Raji (cell line): ENCODE data around the gene SH3GL1.
A peak's percentile ranks its signal among the peaks of the same experiment; 100 is the strongest.

Source experiments
- POLR2A ChIP-seq: IDR thresholded peaks from 2 replicates; pipeline ENCODE4 v1.6.1; 2011; ENCODE audit warnings: low read depth, low read length, control low read depth; ENCODE audit not compliant: insufficient read depth

The SH3GL1 gene

DNA sequence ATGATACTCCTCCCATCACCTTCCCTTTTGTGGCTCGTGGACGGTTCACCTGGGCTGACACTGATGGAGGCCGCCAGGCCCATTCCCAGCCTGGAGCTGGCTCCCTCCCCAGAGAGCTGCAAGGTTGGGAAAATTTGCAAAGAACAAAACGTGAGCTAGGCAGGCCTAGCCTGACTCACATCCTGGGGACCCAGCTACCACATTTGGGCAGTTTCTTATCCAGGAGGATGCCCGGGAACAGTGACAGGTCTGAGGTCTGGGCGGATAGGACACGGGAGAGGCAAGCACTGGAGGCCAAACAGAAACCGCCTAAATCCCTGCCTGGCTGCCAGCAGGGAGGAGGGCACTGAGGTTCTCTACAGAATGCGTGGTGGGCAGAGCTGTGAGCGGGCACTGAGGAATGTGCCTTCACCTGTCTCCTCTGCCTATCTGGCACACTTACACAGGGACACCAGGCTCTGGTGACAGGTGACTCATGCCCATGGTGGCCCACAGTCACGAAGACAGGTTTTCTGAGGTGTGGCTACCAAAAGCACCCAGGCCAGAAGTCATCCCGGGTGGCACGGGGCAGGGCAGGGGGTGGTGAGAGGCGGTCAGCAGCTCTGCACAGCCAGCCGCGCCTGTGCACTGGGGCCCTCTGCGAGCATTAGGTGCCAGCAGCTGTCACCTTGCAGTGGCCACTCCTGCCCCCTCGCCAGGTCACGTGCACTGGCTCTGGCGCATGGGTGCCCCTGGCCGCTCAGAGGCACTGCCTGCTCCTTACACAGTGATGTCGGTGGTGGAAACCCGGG, 23.2 kb downstream of the SH3GL1 start:
- no peak for TF ChIP-seq POLR2A

DNA sequence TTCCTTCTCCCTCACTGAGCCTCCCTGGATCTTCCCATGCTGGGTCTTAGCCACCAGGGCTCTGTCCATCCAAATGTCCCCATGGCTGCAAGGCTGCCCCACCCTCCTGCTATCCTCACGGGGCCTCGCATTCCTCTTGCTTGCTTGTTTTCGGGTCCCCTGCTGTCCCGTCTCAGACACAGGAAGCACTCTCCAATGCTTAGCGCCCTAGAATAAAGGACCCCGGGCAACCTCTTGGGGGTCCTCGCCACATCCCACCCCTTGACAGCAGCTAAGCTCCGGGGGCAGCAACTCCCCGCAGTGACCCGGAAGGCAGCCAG, 23.7 kb downstream of the SH3GL1 start:
- TF ChIP-seq POLR2A = no peak

DNA sequence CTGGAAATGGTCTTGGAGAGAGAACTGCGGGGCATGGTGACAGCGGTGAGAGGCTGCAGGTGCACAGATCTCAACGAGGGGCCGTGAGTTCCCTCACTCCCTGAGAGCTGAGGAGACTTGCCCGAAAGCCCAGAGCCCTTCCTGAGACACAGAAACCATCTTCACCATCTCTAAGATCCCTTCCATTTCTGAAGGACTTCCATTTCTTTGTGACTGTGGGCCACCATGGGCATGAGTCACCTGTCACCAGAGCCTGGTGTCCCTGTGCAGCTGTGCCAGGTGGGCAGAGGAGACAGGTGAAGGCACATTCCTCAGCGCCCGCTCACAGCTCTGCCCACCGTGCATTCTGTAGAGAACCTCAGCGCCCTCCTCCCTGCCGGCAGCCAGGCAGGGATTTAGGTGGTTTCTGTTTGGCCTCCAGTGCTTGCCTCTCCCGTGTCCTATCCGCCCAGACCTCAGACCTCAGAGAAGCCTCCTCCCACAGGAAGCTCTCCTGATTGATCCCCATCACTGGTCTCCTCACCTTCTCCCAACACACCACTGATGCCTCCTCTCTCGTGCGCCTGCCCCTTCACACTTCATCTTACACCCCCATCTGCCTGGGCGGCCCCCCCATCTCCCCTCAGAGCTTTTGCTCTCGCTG, 24.2 kb downstream of the SH3GL1 start:
- 0 out of 2 replicates have a peak, but pooled peaks have one; percentile 0 for TF ChIP-seq POLR2A

DNA sequence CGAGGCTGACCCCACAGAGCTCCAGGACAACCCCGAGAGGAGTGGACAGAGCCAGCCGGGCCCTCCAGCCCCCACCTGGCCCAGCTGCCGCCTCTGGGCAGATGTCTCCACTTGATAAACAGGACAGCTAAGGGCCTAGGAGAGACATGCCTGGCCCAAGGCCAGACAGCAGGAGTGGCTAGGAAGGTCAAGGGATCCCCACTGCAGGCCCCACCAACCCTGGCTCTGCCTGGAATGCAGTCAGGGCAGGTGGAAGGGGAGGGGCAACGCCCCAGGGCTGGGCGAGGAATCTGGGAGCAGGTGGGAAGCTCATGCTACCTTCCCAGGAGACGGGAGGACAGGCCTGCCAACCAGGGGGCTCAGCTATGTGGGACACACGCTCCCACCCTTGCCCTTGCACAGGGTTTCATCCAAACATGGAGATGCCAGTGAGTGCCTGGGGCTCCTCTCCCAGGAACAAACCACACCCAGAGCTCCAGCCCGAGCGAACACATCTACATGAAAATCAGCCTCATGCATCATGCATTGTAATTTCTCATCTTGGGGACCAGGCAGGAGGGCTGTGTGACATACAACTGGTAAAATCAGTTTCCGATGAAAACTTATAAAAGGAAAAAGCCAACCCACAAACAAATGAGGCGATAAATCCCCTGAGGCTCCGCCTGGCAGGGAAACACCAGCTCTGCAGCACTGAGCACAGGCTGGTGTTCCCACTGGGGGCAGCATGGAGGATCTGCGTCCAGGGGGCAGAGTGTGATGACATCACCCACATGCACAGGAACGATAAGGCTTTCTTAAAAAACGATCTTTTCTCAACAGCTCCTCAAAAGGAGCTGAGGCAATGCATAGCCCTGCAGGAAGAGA, 25.0 kb downstream of the SH3GL1 start:
- 0 out of 2 replicates have a peak, but pooled peaks have one; percentile 22 for TF ChIP-seq POLR2A

DNA sequence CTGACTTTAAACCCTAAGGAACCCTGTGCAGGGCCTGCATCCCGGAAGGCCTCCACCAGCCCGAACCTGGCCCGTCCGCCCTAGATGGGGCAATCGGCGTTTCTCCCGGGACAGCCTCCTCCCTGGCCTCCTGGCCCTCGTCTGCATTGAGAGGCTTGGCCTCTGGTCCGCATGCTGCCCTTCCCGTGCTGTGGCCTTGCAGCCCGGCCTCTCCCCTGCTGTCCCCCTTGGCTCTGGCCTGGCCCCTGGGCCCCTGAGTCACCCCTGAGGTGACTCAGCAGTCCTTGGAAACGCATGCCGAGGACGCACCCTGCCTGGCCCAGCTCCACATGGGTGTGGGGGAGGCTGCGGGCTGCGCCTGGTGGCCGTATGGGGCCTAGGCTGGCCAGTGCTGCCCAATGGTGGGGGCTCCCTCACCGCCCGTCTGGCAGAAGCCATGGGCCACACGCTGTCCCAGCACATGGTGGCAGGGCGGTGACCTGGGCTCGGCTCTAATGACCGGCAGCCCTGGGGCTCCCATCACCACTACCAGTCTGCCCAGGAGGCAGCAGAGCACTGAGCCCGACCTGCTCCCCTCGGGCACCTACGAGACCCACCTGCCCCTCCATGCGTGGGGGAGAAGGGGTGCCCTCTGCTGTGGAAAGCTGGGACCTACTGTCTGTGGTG, 25.7 kb downstream of the SH3GL1 start:
- TF ChIP-seq POLR2A = no peak

DNA sequence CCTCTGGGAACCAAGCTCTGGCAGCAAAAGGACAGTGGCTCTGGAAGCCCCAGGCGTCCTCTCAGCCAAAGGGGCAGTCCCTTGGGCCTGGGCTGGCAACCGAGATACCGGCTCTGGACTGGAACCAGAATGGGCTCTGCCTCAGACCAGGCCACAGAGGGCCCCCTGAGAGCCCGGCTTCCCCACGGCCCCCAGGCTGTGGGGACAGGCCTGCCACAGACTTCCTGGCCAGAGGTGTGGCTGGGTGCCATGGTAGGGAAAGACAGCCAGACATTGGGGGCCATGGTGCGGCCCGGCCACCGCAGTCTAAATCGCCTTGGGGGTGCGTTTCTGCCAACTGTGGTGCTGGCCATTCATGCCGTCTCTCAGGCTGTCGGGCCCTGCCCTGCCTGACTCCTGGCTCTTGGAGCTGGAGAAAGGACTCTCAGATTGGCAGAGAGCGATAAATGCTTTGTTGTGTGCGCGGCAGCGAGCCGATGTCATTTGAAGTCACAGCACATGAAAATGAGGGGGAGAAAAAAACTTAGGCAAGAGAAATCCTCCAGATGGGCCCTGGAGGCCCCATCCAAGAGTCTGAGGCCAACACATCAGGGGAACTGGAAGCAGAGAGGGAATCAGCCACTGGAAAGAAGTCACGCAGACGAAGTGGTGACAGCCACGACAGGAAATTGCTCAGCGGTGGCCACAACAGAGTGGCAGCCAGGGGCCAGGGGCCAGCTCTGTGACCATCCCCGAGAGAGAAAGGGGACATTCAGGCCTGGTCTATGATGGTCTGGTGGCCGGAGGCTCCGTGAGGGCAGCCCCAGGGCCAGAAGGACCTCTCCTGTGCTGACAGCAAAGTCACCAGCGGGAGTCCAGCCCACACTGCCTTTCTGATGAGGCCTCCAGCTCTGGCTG, 26.5 kb downstream of the SH3GL1 start:
- TF ChIP-seq POLR2A = no peak

DNA sequence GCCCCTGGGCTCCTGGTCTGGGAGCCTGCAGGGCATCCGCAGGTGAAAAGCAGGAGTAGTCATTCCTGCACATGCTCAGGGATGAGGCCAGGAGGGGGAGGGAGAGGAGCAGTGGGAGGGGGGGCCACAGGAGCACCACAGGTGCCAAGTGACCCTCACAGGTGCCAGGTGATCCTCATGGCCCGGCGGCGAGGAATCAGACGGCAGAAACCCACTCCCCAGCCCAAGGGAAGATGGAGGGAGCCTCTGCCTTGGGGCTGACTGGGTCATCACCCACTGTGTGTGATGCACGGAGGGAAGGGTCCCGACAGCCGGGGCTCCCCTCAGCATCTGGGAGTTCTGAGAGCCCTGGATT, 27.4 kb downstream of the SH3GL1 start:
- no peak for TF ChIP-seq POLR2A

DNA sequence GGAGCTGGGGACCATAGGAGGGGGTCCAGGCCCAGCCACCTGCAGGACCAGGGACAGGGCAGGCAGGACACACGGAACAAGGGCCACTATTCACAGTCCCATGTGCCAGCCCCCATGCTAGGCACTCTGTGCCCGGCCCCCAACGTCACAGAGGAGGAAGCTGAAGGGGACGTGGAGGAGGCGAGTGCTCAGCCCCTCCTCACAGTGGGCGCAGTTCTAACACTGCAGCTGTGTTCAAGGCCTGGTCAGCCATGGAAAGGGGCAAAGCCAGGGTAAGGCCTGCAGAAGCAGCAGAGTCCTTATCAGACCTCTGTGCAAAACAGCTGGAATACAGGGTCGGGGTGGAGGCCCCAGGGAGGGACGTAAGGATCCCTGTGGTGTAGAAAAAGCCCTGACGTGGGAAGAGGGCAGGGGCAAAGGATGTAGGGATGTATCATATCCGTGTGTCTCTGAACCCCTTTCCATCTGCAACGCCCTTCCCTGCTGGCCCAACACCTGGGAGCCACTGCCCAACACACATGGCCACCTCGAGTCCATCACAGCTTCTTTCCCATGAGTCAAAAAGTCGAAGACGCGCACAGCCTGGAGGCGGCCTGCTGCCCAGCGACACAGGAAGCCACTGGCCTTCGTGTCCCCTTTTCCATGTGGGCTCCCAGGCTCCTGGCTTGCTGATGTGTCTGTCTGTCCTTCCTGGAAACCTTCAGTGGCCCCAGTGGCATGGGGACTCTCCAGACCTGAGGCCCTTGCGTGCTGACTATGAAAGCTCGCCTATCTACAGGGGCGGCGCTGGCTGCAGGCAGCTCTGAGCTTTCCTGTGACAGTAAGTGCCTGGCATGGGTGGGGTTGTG, 28.0 kb downstream of the SH3GL1 start:
- no peak for TF ChIP-seq POLR2A

DNA sequence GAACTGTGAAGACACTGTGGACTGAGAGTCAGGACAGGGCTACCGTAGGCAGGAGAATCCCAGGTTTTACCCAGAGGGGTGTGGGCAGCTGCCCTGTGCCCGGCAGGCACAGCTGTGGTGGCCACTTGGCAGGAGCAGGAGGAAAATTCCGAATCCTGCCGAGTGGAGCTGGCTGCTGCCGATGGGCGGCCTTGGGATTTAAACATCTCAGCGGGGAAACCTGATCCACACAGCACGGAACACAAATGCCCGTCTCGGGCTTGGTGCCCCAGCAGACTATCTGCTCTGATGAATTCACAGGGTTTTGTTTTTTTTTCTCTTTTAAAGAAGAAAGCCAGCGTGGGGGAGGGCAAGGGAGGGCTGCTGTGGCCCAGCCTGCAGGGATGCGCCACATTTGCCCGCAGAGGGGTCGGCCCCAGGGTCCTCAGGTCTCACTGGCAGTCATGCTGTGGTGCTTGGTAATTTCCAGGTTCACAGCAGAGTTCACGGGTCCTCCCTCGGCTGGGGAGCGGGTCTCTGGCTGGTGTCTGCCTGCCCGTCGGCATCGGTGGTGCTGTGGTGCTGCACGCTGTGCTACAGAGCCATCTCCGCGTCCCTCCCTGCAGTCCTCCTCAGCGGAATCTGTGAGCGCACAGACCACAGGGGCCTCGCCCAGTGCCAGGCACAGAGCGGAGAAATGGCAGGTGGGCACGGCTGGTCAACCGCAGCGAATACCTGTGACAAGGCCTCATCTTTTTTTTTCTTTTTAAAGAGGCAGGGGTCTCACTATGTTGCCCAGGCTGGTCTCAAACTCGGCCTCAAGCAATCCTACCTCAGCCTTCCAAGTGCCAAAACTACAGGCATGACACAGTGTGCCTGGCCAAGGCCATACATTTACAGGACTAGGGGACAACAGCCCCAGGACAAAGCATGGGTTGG, 28.8 kb downstream of the SH3GL1 start:
- no peak for TF ChIP-seq POLR2A

DNA sequence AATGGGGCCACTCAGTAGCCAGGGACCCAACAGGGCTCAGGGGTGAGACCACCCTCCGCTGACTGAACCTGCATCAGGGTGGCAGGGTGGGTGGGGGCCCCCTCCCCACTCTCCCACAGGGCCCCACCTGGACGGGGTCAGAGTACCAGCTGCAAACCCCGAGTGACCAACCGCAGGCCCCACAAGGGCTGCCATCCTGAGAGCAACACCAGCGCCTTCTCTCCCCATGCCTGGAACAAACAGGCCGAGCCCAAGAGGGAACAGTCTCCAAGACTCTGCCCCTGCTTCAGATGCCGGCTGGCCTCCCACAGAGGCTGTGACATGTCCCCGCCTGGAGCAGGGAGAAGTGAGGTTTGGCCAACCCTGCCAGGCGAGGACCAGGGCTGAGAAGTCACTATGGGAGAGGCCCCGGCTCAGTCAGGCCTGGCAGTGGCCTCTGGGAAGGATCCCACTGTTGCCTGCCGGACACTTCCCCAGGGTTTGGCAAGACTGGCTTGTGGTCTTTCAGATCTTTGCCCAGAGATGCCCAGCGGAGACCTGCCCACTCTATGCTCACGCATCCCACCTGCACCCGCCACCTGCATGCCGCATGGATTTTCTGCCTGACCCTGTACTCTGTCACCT, 29.8 kb downstream of the SH3GL1 start:
- no peak for TF ChIP-seq POLR2A

DNA sequence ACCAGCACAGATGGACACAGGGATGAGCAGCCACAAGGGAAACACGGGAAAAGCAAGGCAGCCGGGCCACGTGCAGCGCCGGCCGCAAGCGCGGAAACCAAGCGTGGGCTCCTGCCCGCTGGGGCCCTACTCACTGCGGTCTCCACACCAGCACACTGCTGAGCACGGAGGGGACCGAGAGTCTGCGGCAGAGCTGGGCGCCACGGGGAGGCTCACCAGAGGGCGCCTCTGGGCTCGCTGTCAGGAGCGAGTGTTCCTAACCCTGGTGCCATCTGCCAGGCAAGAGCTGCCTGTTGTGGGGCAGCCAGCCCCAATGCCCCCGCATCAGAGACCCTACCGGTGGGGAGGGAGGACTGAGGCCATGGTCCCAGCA, 30.5 kb downstream of the SH3GL1 start:
- TF ChIP-seq POLR2A = no peak
